ENCODE data around the gene CHRM1. TPM values are rescaled to one million over a fixed set of nuclear protein-coding genes. Genes with fewer than 3 reads are reported as not detected.

The CHRM1 gene
- polyA plus RNA-seq, 1 donor, result not detected

DNA sequence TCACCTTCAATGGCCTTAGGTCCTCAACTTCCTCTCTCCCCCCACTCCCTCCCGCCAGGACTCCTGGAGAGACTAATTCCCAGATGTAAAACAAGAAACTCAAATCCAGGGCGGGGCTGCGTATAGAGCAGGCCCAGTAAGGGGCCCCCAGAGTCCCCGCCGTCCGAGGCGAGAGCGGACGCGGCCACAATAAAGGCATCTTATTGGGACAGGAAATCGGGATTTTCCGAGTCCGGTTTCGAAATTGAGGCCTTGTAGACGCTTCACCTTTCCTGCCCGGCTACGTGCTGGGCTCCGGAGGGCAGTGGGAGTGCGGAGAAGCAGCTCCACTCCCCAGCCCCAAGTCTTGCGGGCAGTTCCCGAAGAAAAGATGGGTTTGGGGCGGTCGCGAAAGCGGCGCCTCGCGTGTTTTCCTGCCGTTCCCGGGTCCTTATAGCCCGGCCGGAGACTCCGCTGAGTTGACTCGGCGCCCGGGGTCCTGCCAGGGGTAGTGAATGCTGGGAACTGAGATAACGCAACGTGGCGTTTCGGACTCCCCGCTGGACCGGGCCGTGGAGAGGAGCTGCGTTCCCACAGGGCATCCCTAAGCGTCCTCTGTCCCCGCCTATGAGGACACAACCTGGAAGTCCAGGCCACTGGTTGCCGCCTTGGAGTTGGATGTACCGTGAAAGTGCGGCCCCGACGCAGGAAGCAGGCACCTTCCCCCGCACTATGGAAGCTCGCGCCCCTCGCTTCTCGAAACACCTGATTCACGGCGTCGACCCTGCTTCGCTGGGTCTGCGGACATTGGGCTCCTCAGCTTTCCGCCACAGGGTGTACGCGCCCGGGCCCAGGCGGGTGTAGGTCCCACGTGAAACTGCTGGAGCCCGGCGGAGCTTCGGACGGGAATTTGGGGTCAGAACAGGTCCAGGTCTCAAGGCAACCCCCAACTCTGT lies 4.8 kb upstream of the CHRM1 start:
- DNase-seq, result no peak

DNA sequence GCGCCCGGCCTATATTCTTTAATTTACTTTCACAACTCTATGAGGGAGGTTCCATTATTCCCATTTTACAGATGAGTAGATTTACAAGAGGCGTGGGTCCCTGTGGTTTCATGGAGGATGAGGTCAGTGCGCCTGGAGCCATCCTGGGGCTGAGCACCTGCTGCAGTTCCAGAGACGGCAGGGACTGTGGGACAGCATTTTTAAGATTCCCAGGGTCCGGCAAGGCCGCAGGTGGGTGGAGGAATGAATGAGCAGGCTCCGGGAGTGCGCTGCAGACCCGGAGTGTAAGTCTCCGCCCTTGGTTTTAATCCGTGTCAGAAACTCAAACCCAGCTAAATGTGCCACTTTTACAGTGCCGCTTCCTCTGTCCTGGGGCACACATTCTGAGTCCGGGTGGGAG lies 4.1 kb upstream of the CHRM1 start:
- no peak for DNase-seq

DNA sequence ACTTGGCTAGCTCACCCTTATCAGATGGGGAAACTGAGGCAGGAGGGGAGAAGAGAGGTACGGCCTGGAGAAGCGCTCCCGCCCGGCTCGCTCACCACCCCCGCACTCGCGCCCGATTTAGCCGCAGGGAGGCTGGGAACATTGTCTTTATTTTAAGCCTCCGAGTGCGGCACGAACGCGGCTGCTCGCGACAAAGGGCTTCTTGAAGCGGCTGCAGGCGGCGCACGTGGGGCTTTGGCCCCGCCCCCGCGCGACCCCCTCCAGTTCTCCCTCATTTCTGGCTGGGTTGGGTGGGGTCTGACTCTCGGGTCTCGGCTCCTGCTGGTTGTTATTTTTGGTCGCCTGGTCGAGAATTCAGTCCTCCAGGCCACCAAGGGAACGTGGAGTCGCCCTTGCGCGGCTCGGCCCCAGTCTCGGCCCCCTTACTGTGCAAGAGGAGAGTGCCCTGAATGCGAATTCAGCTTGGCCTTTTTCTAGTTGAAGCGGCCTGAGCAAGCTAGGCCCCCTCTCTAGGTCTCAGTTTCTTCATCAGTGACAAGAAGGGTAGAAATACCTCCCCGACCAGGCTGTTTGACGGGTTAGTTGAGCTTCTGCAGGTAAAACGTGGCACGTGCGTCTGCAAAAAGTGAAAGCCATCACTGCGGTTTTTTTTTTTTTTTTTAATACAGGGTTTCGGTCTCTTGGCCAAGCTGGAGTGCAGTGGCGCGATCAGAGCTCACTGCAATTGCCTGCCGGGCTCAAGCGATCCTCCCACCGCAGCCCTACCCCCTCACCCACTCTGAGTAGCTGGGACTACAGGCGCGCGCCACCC lies 2.6 kb upstream of the CHRM1 start:
- no peak for DNase-seq

DNA sequence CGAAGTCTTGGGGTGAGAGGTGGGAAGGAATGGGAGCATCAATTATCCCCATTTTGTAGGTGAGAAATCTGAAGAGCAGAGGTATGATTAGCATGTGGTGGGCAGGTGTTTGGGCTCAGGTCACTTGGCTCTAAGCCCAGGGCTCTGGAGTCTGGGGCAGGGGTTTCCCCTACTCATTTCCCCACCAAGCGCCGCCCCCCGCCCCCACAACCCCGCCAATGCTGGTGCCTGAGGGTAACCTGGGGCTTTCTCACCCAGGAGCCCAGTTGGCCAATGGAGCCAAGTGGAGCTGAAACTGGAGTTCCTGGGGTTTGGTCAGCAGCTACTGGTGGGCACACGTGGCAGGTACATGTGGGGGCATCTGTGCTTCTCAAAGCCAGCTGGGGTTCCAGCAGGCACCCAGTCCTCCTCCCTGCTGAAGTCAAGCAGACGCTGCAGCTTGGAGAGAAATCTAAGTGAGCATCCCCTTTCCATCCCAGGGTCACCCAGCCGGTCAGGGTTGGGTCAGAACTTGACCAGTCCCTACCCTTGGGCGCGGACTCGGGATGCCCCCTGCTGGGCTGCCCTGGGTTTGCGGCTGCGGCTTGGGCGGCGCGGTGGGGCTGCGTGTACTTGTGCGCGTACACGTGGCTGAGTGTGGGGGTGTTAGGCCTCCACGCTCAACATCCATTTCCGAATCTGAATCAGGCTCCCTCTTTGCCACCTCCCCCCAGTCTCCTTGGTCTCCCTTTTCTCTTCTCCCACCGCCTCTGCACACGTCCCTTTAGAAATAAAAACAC lies 1.7 kb upstream of the CHRM1 start:
- no peak for DNase-seq

DNA sequence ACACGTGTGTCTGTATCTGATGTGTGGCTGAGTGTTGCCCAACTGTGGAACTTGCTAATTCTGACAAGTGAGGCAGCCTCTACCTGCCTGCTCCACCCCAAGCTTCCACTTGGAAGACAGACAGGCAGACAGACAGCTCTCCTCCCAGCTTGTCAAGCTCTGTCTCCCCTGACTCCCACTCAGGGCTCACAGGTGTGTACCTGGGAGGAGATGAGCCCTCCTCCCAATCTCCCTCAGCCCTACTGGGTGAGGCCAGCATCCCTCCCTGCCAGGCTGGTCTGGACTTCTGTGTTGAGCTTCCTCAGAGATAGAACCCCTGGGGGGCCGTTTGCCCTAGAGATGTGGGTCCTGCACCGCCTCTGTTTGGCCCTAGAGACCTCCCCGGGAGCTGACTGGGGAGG lies 1.0 kb upstream of the CHRM1 start:
- DNase-seq, result no peak

DNA sequence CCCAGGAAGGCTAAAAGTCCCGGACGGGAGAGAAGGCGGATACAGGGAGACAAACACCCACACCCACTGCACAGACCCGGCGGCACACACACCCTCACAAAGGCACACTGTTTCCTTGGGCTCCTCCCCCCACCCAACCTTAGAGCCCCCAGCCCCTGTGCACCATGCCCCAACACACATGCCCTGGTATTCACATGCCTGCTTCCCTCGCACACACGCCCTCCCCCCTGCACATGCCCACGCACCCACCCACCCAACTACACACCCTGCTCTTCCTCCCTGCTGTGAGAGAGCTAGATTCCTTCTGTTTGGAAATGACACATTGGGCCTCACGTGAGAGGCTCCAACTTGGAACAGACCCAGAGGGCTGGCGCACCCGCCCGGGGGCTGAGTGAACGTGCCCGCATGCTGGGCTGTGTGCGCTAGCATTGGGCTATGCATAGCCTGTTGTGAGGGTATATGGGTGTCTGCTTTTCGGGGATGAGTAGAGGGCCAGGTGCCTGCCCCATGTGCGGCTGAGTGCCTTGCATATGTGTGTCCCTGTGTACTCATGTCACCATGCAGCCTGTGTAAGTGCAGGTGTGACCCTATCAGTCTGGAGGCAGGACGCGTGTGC lies 518 bp upstream of the CHRM1 start:
- no peak for DNase-seq

DNA sequence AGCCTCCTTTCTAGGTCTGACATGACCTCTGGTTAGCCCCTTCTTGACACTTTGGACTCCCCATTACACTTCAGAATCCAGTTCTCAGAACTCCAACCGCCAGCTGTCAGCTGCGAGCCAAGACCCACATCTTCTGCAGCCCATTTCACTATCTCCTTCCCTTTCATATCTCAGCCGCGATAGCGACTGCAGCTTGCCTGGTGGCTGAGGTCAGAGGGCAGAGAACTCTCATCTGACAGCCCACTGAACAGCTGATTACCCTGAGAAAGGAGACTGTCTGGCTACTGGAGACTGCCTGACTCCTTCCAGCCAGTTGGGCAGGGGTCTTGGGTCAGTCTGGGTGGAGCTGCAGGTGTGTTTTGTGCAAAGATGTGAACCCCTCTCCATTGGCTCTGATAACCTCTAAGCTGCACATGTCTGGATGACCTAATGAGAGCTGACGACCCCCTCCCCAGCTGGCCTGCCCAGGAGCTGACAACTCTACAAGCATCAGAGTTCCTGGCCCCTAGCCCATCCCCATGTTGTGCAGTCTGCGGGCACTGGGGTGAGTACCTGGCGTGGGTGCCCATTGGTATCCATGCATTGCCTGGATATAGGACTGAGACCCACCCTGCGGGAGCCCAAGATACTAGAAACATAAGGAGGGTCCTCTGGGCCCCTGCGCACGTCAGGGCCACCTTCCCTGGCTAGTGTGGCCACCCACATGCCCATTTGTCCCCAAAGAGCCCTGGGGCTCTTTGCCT lies 1.1 kb downstream of the CHRM1 start:
- DNase-seq, result no peak

DNA sequence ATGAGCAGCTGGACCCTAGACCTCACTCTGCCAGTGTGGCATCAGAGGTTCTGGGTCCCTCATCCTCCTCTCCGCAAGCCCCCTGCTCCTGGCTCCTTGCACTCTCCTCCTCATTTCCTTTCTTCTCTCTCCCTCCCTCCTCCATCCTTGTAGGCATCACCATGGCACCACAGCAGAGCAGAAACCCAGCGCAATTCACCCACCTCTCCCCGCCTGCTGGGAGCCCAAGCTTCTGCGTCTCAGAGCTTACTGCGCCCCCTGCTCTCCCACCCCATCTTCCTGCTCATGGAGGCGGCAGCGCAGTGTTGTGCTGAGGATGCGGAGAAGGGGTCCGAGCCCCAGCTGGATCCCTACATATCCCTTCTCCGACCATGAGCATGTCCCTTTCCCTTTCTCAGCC lies 1.7 kb downstream of the CHRM1 start:
- no peak for DNase-seq

DNA sequence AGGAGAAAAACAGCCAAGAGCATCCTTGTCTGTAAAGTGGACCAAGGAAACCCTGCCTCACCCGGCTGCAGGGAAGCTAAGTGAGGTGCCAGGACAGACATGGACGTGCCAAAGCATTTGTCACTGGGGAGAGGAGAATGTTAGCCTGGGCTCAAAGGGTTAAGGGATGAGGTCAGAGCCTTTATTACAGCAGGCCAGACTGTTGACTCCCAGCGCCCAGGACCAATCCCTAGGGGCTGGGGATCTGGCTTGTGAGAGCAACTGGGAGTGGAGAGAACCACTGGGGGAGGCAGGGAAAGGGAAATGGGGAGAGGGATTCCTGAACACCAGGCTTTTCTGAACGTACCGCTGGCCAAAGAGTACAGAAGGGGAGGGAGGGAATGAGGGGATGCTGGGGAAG lies 2.6 kb downstream of the CHRM1 start:
- no peak for DNase-seq

DNA sequence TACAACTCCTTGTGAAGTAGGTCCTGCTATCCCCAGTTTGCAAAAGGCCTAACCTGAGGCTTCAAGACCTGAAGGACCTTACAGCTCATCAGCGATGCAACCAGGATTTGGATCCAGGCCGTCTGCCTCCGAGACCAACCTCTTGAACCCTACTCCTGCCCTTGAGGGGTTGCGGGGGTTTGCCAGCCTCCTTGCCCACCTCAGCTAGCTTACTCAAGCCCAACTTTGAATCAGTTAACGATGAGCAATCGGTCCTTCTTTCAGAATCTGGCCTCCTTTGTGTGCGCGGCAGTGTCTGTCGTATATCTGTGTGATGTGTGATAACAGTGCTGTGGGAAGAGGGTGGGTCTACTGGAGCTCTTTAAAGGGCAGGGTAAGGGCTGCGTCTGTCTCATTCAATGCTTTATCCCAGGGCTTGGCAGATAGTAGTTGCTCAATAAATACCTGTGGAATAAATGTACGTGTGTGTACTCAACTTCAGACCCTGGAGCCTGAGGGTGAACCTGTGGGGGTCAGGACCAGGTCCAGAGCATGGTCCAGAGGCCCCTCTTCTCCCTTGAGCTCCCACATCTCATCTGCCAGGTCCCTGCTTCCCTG lies 3.2 kb downstream of the CHRM1 start:
- no peak for DNase-seq

DNA sequence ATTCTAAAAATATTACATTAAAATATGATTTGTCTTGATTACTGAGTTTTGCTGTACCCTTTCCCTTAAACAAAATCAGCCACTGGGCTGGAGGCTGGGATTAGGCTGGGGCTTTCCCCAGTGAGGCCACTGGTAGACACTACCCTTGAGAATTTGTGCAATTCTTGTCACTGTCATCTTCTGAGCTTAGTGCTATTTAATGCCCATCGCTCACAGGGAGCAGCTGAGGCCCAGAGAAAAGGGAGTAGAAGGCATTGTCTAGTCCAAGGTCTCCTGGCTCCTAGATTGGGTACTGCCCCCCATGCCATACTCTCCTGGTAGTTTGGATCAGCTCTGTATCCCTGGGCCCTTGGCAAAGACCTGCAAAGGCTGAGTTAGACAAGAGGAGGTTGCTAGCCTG lies 6.7 kb downstream of the CHRM1 start:
- DNase-seq, result no peak

DNA sequence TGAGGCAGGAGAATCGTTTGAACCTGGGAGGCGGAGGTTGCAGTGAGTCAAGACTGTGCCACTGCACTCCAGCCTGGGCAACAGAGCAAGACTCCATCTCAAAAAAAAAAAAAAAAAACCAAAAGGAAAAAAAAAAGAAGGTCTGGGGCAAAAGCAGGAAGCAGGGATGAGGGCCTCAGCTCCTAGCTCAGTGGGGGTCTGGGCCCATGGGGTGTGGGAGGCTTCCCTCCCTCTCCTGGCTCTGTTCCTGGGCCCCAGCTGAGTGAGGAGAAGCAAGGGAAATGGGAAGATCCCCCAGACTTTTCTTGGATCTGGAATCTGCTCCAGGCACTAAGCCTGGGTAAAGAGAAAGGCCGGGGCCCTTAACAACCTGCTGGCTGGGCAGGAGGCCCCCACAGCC lies 8.9 kb downstream of the CHRM1 start:
- DNase-seq, result no peak

DNA sequence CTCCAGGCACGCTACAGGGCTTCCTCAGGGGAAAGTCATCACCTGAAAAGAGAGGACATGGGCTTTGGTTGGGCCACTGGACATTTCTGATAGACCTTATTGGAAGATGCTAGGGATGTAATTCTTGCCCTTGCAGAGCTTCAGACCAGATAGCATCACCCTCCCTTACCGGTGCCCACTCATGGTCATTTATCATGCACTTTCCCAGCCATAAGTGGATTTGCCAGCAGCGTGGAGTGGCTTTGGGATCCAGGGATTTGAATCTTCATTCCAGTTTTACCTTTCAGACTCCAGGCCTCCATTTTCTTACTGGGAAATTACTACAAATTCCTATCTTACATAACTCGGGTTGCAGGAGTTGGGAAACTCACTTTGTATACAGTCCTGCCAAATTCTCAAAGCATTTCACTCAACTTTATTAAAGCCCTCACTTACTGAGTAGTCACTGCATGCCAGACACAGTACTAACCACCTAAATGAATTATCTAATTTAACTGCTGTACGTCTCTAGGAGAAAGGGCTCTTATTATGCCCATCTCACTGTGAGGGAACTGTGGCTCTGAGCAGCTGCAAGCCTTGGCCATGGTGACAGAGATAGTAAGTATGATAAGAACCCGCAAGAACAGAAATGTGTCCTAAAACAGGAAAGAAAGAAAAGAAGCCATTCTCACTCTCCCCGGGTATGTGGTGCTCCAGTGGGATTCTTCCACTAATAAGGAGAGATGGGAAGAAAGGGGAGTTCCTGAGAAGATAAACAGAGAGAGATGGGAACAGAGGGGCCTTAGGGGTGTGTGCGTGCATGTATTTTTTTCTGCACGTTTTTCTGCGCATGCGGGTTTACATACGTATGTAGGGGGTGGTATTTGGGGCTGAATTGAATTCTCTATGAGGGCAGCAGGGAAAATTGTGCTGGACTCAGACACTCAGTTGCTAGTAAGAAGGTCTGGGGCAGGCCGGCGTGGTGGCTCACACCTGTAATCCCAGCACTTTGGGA lies 9.7 kb downstream of the CHRM1 start:
- DNase-seq, result no peak

DNA sequence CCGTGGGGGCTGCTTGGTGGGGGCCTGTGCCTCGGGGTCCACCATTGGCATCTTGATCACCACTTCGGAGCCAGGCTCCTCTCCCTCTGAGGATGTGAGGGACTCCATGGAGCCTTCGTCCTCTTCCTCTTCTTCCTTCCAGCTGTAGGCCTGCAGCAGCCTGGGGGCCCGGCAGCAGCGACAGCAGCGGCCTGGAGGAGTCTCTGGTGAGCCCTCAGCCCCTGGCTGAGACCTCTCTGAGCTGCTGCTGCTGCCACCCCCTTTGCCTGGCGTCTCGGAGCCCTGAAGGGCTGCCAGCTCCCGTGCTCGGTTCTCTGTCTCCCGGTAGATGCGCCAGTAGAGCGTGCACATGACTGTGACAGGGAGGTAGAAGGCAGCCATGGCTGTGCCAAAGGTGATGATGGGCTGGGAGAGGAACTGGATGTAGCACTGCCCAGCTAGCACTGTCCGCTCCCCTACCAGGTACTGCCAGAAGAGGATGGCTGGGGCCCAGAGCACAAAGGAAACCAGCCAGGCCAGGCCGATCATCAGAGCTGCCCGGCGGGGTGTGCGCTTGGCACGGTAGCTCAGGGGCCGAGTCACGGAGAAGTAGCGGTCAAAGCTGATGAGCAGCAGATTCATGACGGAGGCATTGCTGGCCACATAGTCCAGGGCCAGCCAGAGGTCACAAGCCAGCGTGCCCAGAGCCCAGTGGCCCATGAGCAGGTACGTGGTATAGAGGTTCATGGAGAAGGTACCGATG lies 10.9 kb downstream of the CHRM1 start:
- DNase-seq, result no peak

DNA sequence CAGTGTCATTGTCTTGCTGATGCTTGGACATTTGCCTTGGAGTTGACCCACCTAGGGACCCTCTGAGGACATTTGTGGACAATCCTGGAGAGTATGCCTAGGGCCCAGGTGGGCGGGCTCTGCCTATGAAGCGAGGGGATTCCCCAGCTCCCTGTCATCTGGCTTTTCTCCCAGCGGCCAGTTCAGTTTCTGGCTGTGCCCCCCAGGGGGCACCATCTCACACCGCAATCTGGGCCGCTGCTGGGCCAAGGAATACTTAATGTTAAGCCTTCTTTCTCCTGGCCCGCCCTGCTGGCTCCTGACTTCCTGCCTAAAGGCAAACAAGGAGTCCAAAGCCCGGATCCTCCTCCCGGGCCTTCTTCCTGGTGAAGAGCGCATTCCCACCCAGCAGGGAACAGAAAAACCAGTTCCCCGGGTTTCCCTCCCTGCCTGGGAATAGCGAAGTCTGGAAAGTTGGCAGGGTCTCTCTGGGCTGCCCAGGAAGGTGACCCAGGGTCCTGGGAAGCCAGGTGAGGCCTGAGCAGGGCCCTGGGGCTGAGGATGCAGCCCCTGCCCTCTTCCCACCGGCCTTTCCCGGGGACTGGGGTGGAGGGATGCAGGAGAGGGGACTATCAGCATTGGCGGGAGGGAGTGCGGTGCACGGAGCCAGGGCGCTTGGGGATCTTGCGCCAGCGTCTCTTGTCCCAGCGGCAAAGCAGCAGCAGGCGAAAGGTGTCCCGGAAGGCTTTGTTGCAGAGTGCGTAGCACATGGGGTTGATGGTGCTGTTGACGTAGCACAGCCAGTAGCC lies 11.9 kb downstream of the CHRM1 start:
- DNase-seq, result peak; percentile 65

DNA sequence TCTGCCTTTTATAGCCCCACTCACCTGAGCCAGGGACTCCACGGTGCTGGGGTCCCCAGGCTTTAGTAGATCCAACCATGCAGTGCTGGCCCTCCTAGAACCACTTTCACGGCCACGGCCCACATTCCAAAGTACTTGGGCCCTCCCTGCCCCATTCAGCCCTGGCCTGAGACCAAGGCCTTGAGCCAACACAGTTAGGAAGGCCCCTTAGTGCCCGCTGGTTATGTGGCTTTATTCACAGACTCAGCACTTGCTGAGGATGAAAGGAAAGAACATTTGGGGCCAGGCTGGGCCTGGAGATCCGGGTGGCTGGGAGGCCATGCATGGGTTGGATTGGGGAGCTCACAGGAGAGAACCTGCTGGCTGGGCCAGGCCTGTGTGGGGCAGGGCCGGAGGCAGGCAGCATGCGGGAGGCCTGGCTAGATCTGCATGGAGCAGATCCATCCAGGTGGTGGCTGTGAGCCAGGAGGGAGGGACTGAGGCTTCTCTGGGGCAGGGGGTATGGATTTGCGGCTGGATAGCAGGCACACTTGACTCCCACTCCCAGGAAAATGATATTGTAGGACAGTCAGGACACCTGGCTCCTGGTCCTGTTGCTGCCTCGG lies 12.6 kb downstream of the CHRM1 start:
- DNase-seq, result no peak

DNA sequence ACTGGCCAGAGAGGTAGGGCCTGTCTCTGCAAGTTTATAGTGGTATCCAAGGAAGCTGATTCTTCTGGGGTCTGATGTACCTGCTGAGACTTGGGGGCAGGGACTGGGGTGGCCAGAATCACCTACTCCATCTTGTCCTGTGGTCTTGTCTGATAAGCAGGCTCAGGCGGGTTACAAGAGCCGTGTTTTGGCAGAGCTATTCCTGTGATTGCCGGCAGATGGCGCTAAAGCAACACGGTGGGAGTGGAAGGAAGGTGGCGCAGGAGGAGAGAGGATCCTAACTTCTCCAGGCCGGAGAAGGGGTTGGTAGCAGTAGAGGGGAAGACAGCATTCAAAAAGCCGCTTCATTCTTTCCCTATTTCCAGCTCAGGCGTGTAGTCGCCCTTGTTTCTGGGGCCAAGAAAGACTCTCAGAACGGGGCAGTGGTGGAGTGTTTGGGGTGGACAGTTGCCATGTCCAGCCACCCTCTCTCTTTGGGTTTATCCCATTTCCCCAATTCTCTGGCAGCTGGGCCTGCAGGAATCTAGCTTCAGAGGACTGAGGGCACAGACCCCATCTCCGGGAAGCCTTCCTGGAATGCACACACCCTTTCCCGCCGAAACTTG lies 15.1 kb downstream of the CHRM1 start:
- DNase-seq, result peak; percentile 79

Measured in left kidney (tissue), 2 donors.